Measurements from ENCODE around the gene PRLR. TPM values are rescaled to one million over a fixed set of nuclear protein-coding genes. Genes with fewer than 3 reads are reported as not detected.

The PRLR gene
- total RNA-seq, 3 donors from 2014 or later = 10.3 to 47.1 (median 35.8) TPM

- DNase-seq (no peak), ATAC-seq (no peak)
- intact Hi-C loops (cut with DNase I, micrococcal nuclease) = no loop called here
- Histone ChIP-seq H3K36me3 (ENCODE audit: low read depth) (no peaks in the 10 kb centered on the region), H3K9me3 (no peaks in the 10 kb centered on the region), H3K4me3 (no peak overlapping the region), H3K4me1 (ENCODE audit: low read depth) (no peaks in the 10 kb centered on the region)
- no peak for TF ChIP-seq CTCF (IDR thresholded peaks at IDR 0.05)
Measured at GRCh38 chr5:35066260-35066795, 164.0 kb downstream of the PRLR start.

- DNase-seq = no peak
Measured at GRCh38 chr5:35063414-35063813, 166.9 kb downstream of the PRLR start.

GRCh38 chr5:35061211-35061770 lies 169.0 kb downstream of the PRLR start:
- Histone ChIP-seq H3K4me1 (ENCODE audit: low read depth) (no peaks in the 10 kb centered on the region), H3K36me3 (ENCODE audit: low read depth) (no peaks in the 10 kb centered on the region), H3K9me3 (no peaks in the 10 kb centered on the region), H3K4me3 (no peak overlapping the region)
- no peak for ATAC-seq
- DNase-seq = no peak
- TF ChIP-seq CTCF (IDR thresholded peaks at IDR 0.05) = no peak
- intact Hi-C loops (cut with DNase I, micrococcal nuclease) = no loop called here

More at GRCh38 chr5:35063414-35063813, 166.9 kb downstream of the PRLR start:
- Histone ChIP-seq H3K4me1 (ENCODE audit: low read depth) (no peaks in the 10 kb centered on the region), H3K4me3 (no peak overlapping the region), H3K9me3 (no peaks in the 10 kb centered on the region), H3K36me3 (ENCODE audit: low read depth) (no peaks in the 10 kb centered on the region)
- ATAC-seq = no peak
- intact Hi-C loops (cut with DNase I, micrococcal nuclease) = no loop called here
- no peak for TF ChIP-seq CTCF (IDR thresholded peaks at IDR 0.05)

- no peaks in the 10 kb centered on the region for H3K4me1 ChIP-seq (ENCODE audit: low read depth)
- DNase-seq = no peak
- intact Hi-C loops (cut with DNase I, micrococcal nuclease) = no loop called here
- no peak for TF ChIP-seq CTCF (IDR thresholded peaks at IDR 0.05)
- H3K4me3 ChIP-seq = no peak overlapping the region
- no peaks in the 10 kb centered on the region for H3K36me3 ChIP-seq (ENCODE audit: low read depth)
- H3K9me3 ChIP-seq = no peaks in the 10 kb centered on the region
- no peak for ATAC-seq
Measured at GRCh38 chr5:35060236-35060635, 170.1 kb downstream of the PRLR start.

- ATAC-seq = no peak
- H3K4me1 ChIP-seq (ENCODE audit: low read depth) = no peaks in the 10 kb centered on the region
Measured at GRCh38 chr5:35059251-35059650, 171.0 kb downstream of the PRLR start.

More at GRCh38 chr5:35059251-35059650, 171.0 kb downstream of the PRLR start:
- Histone ChIP-seq H3K36me3 (ENCODE audit: low read depth) (no peaks in the 10 kb centered on the region), H3K4me3 (no peak overlapping the region), H3K9me3 (no peaks in the 10 kb centered on the region)
- no peak for TF ChIP-seq CTCF (IDR thresholded peaks at IDR 0.05)
- intact Hi-C loops (cut with DNase I, micrococcal nuclease) = no loop called here
- no peak for DNase-seq

Measured in mucosa of descending colon (tissue), 3 donors.